EL (cell line): ENCODE measurements around the gene VCP.

Experiments
- DNase-seq: peaks from one replicate; pipeline ENCODE4 v3.0.0-alpha.2; 2016

The VCP gene

DNA sequence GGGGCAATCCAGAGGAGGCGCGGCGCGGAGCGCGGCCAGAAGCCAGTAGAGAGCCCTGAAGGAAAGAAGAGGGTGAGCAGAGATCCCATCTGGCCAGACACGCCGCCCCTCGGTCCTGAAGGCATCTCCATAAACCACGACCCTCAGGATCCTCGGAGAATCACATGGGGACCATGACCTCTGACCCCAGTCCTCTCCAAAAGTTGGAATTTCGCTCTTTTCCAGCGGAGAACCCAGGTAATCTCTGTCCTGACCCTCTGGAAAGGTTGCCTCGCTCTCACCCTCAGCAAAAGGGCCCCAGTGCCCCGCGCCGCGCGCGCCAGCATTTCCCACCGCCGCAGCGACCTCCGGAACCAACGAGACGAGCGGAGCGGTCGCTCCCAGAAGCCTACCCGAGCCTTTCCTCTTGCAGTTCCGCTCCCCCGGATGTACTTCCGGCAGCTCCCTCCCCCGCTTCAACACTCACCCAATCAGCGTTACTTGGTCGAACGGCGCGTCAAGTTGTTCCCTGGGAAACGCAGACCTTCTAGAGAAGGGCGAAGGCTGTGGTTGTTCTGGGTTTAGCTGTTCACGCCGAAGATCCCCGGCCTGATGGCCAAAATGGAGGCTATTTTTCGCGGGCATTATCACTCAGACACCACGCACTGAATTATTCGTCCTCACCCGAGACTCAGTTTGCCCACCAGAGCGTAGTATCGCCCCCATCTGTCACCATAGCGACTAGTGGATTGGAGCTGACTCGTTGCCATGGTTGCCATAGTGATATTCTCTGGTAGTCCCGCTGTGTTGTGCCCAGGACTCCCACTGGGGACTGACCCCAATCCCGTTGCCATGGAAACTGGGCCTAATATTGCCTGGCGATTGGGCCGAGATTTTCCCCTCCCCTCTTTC lies 30.6 kb upstream of the VCP start, which contains the start of gene STOML2:
STOML2 (minus strand) TSS at position 363 of the 891 bp plus-strand sequence; CDS start at position 326, 37 bp downstream.
- DNase-seq: peak; percentile 98

DNA sequence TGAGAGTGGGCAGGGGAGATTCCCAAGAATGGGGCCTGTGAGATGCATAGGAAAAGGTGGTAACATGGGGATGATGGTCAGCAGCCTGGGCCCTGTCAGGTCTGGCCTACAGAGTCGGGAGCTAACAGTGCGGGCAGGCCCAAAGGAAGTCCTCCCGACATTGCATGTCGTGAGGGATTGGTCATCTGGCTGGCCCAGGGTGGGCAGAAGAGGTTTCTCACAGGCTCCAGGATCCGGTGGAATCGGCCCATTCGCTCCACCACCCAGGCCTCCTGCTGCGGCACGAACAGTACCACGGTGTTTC lies 30.0 kb upstream of the VCP start:
- DNase-seq: peak; percentile 34

DNA sequence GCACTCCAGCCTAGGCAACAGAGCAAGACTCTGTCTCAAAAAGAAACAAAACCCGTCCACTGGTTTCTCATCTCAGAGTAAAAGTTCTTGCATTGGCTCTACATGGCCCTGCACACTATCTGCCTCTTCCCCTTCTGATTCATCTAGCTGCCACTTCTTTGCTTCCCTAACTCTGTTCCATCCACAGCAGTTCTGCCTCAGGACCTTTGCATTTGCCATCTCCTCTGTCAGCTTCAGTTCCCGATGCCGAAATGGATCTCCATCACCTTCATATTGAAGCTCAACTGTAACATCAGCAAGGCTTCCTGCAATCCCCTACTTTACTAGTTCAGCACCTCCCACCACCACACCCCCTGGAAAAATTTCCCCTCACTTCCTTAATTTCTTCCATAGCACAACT lies 25.1 kb upstream of the VCP start:
- no peak for DNase-seq

DNA sequence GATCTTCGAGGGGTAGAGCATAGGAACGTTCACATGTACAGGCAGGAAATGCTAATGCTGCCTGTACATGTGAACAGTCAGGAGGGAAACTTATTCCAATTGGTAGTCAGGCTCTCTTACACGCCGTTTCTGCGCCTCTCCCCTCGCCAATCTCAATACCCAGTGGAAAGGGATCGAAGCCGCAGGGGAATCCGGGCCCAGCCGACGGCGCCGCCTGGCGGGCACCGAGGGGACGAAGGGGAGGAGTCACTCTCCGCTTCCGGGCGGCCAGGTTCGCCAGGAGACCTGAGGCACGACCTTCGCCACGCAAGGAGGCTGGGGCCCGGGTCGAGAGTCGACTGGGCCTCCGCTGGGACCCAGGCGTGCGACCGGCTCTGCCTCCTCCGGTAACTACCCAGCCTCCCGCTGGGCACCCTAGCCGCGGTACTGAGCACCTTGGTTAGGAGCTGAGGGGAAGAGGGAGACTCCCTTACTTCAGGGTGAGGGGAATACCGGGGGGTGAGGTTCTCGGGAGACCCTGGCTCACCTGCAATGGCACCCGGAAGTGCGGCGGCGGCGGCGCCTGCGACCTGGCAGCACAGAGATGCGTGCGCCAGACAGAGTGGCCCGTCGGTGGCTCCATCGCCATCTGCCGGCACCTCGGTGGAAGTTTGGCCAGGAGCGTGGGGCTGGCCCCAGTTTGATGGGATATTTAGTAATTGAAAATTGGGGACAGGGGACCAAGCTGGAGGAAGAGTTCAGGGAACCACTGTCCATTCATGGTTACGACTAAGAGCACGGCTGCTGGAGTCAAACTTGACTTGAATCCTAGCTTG lies 23.8 kb upstream of the VCP start, which contains the start of gene PIGO:
PIGO (minus strand) TSS at position 557 of the 815 bp plus-strand sequence. CDS start 1,026 bp downstream, outside the sequence.
- peak; percentile 83 for DNase-seq

DNA sequence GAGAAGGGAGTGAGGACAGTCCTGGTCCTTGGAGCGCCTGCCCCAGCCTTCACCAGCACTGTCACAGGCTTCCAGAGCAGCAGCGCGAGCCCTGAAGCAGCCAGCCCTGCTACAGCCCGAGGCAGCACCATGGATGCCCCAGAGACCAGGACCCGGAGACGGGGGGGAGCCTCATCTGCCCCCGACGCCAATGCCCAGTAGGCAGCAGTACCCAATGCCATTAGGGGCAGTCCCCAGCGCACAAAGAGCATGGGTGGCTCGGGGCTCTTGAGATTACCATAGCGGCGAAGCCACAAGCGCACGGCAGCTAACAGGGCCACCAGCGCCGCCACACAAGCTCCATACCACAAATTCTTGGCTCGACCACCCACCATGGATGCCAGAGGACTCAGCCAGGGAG lies 19.1 kb upstream of the VCP start:
- DNase-seq: no peak

DNA sequence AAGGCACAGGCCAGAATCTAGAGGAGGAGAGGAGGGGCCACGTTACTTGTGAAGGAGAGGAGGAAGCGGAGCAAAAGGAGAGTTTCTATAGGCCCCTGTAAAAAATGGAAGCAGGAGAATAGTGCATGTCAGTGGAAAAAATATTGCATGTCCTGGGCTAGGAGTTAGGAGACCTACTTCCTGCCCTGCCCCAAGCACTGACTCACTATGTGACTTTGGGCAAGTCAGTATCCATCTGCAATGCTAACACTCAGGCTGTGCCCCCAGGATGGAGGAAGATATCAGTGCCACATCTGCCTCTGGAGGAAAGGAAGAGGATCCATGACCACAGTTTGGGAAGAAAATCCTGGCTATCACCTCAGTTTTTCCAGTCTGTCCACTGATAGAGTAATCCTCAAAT lies 17.0 kb upstream of the VCP start:
- no peak for DNase-seq

DNA sequence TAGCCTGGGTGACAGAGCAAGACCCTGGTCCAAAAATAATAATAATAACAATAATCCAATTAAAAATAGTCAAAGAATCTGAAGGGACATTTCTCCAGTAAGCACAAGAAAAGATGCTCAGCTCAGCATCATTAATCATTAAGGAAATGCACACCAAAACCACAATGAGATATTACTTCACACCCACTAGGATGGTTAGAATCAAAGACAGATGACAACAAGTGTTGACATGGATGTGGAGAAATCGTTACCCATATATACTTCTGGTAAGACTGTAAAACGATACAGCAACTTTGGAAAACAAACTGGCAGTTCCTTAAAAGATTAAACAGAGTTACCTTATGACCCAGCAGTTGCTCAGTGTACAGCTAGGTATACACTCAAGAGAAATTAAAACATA lies 12.7 kb upstream of the VCP start:
- no peak for DNase-seq

DNA sequence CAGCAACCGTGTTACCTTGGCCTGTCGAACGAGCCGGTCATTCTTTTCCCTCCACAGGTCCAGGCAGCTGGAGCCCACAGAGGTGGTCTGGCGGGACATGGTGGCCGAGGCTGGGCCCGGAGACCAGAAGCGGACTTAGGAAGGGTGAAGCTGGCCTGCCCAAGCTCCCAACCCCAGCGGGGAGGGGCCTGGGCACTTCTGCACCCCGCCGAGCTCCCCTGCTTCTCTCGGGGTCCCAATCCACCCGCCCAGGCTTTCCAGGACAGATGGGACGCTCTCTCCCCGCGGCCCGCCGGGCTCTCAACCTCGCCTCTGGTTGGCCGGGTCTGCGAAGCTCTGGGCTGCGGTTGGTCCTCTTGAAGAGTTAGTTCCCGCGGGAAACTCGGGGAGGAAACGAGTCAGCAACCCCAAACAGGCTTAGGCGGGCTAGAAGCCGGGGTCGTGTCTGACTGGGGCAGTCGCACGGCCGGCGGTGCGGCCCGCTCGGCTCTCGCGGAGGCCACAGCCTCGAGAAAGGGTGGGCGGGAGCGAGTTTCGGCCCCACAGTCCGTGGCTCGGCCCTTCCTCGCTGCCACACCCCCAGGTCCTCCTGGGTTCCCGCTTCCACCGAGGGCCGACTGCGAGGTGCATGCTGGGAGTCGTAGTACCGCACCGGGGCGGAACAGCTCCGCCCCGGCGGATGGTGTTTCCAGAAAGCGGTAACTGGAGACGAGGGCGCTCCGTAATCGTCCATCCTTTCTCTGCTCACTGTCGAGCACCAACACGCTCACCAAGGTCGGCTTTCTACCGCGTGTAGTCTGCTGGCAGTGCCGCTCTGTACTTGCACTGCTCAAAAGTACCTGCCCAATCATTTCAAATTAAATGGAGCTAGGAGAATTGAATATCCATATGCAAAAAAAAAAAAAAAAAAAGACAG lies 7.3 kb upstream of the VCP start, which contains the start of gene FANCG:
FANCG (minus strand) TSS at position 517 of the 916 bp plus-strand sequence; CDS start at position 99, 418 bp downstream.
- peak; percentile 94 for DNase-seq

DNA sequence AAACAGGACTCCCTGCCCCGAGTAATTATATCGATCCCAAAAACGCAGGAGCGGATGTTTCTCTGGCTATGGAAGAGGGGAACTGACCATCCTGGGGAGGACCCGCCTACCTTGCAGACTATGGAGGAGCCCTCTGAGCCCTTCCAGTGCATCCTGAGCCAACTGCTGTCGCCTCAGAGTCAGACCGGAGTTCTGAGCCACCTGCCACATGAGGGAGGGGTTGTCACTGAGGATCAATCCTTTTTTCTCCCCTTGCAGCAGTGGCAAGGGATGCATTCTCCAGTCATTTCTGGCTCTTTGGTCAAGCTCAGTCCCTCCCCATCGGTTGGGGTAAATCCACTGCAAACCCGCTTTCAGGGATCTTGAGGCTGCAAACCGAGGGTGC lies 6.6 kb upstream of the VCP start:
- DNase-seq: peak; percentile 17

DNA sequence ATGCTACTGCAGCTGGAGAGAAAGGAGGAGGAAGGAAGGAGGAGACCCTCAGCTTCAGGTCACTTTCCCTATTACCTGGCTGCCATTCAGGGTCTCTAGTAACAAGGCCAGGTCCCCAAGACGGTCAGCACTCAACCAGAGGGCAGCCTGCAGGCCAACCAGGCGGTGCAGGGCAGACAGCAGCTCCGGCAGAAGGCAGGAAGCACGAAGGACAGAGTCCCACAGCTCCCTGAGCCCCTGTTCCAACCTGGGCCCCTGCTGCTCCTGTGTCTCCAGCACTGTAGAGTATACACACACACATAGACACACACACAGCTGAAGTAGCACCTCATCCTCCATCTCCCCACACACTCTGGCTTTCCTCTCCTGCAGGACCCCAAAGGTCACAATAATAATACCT lies 5.6 kb upstream of the VCP start:
- no peak for DNase-seq

DNA sequence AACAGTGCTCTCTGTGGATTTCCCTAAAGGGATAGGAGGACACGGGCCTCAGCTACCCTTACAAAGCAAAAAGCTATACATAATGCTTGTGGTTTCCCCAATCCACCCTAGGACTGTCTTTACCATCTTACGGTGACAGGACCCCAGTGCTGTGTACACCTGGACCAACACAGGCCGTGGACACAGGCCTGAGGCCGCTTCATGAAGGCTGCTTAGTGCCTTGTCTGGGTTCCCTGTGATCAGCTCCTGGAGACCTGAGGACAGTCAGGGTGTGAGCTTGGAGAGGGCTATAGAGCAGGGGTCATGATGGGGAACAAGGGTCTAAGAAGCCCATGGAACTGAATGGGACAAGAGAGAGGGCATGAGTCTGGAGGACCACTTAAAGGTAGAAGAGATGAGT lies 4.4 kb upstream of the VCP start:
- no peak for DNase-seq

DNA sequence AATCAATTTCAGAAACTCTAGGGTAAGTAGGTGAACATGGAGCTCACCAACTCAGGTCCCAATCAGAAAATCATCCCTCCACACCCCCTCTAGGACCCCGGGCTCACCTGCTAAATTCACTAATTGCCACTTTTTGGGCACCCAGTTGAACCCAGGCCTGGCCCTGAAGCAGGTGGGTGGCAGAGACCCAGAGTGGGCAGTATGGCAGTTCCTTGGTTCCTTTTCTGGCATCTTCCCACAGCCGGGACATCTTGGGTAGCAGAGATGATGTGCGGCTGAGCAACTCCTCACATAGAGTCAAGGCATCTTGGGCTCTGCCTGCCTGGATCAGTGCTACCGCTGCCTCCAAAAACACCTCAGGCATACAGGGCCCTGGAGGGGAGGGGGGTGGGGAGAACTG lies 2.9 kb upstream of the VCP start:
- no peak for DNase-seq

DNA sequence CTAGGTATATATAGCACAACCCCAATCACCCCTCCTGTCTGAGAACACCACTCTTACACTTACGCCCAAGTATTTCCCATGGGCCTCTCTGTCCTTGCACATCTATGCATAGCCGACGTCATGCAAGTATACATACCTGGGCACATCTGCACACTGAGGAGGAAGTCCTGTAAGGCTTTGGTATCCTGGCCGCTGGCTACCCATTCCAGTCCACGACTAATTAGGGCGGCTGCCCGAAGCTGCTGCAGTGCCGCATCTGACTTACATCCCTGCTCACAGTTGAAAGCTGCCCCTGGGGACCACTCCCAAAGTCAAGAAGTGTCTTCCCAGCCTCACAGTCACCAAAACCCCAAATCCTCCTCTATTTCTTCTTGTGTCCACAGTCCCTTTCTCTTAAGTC lies 2.4 kb upstream of the VCP start:
- no peak for DNase-seq

DNA sequence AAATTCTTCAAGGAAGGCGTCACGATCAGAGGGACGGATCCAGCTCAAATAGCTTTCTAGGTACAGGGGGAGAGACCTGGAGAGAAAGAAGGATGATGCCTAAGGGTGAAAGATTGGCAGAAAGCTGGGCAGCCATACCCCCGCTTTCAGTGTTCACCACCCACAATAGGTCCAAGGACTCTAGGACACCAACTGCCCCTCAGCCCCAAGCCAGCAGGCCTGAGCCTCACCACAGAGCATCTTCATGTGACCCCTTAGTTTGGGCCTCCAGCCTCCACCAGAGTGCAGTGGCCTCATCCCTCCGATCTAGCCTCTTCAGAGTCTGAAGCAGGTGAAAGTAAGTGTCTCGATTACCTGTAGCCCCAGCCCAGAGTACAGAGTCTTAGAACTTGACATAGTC lies 1.7 kb upstream of the VCP start:
- no peak for DNase-seq

DNA sequence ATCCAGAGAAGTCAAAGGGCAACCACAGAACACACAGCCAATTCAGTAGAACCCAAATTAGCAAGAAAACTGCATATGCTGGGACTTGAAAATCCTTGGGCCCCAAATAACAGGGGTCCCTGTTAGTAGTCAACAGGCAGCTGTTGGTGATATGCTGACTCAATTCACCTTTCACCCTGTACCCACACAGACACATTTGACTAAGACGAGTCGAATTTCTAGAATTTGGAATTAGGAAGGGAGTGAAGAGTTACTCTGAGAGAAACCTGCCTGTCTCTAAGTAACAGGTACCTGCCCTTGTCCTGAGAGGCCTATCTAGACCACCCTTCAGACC lies 821 bp upstream of the VCP start:
- DNase-seq: peak; percentile 16

DNA sequence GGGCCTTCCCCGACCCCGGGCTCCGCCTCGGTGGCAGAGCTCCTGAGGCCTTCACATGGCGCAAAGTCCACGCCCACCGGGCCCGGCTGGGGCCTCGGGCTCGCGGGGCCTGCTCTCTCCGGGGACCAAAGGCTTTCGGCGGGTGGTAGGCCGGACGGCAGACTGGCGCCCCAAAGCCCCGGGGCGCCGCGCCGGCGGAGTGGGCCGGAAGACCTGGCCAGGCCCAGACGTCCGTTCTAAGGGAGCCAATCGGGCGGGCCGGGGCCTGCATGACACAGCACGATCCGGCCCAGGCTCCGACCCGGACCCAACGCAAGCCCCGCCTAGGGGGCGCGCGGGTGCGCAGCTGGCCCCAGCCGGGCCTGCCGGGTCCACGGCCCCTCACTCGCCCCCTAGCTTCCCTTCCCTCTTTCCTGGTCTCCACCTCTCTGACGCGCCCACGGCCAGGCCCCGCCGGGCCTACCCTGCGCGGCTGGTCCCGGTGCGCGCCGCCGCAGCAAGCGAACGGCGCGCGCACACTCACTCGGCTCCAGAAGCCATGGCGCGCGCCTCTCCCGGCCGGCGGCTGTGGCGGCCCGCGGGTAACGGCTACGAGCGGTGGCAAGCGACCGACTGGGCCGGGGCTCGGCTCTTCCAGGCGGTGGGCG lies 488 bp downstream of the VCP start:
- DNase-seq: peak; percentile 91

DNA sequence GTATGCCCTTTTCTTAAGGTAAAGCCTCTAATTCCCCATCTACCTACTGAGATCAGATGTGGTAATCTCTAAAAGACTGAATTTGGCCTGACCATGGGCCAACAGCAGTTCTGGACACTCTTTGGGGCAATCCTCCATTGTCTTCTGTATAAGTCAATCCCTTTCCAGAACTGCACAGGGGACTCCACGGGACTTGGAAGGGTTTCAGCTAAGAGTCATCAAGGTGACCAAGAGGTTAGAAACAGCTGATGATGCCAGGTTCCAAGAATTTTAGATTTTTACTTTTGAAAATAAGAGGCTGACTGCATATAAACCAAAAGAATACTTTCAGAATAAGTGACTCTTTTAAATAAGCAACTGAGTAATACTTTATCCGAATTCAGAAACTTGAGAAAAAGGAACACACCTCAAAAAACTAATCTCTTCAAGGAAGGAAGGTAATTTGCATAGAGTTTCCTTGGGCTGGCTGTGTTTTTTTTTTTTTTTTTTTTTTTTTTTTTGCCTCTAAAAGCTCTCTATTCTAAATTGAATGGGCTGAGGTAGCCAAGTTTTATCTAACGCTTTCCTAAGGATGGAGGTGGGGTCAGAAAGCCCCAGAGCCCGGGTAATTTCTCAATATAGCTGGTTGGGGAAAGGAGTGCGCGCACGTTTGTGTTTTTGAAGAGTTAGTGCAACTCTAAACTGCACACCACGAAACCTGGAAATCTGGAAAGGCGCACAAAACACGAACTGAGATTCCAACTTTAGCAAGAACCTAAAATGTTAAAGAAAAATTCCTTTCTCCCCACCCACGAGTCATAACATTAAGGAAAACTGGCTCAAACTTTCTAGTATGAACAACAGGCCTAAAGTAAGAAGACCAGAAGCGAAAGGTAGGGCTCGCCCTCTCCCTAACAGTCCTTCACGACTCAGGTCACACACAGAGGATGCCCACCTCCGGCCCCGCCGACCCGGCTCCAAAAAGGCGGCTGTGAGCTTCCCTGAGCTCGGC lies 1.3 kb downstream of the VCP start:
- DNase-seq: peak; percentile 31

DNA sequence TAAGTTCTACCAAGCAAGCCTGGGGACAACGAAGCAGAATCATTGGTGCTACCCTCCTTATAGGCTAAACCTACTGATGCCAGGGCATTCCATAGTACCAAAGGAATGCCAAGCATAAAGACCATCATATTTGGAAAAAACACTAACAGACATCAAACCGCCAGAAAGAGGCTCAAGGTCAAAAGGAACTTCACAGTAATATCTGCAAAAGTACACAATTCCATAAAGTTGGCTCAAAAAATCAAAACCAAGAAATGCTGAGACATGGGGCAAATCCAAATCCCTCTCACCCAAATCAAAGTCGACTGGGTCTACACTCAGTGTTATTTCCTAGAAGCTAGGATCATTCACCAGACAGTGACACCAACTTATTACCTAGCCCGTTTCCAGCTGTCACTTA lies 3.4 kb downstream of the VCP start:
- no peak for DNase-seq

DNA sequence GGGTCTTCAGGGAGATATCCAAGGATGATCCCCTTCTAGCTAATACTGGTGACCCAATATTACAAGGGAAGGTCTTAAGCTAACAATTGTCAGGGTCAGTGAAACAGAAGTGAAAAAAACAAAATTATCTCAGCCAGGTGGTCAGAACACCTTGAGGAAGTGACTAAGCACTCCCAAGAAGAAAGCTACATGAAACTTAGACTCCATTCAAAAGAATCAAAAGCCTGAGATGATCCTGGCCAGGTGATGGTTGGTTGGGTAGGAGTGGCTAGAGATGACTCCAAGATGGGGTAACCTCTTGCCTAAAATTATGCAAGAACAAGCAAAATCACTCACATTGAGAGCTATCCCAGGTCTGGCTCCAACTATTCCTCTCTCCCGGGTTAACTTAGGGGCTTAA lies 5.4 kb downstream of the VCP start:
- no peak for DNase-seq

DNA sequence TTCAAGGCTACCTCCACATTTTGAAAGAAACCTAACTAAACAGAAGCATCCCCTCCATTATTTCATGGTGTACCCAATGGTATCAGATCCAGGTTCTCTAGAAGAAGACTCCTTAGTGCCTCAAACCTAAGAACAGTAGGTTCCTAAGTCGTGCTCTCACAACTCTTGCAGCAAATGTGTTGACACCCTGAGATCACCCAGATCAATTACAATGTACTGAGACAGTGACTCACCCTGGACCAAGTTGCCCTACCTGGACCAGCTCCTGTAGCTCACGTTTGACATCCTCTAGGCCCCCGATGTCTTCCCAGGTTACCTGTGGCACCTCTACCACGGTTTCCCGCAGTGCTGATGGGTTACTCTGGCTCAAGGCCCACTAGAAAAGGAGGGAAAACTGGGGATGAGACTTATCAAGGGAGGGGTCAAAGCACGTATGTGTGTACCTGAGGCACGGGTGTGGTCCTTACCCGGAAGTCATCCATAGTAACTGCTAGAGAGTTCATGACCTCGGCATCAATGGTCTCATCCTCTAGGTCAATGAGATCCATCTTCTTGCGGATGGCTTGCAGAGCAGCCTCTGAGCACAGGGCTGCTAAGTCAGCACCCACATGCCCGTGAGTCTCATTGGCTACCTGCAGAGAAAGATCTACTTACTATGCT lies 11.7 kb downstream of the VCP start:
- DNase-seq: no peak

DNA sequence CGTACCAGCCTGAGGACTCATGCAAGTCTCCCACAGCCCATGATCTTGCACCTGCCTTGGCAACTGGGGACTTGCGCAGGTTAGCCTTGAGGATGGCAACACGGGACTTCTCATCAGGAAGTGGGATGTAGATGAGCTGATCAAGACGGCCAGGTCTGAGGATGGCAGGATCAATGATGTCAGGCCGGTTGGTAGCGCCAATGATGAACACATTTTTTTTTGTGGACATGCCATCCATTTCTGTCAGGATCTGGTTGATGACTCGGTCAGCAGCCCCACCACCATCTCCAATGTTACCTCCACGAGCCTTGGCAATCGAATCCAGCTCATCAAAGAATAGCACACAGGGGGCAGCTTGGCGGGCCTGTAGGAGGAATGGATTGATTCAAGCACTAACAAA lies 13.0 kb downstream of the VCP start:
- DNase-seq: no peak
